IMR-90 (cell line): ENCODE measurements around the gene TSGA10. TPM values are rescaled to one million over a fixed set of nuclear protein-coding genes. Genes with fewer than 3 reads are reported as not detected.

Source experiments
- BHLHE40 ChIP-seq: fragments of 150-350 bp; IDR thresholded peaks from 2 replicates; pipeline ENCODE4 v1.6.1; 2016; ENCODE audit warnings: mild to moderate bottlenecking, low read depth, low read length
- CEBPB ChIP-seq: IDR thresholded peaks from 2 replicates; pipeline ENCODE4 v1.6.1; 2012; ENCODE audit warnings: low read depth, low read length, improper control_type of control experiment
- CHD1 ChIP-seq: IDR thresholded peaks from 2 replicates; pipeline ENCODE4 v1.6.1; 2012; ENCODE audit warnings: low read depth, low read length, improper control_type of control experiment
- CTCF ChIP-seq: conservative IDR thresholded peaks from 2 replicates; pipeline ENCODE4 v1.5.1; 2012; ENCODE audit warnings: mild to moderate bottlenecking, low read depth, low read length, improper control_type of control experiment
- FOS ChIP-seq: fragments of 150-350 bp; IDR thresholded peaks from 2 replicates; pipeline ENCODE4 v1.6.1; 2016; ENCODE audit warnings: low read depth, low read length
- MAZ ChIP-seq: IDR thresholded peaks from 2 replicates; pipeline ENCODE4 v1.6.1; 2012; ENCODE audit warnings: low read depth, mild to moderate bottlenecking, low read length, improper control_type of control experiment, moderate library complexity, borderline replicate concordance
- POLR2A ChIP-seq: IDR thresholded peaks from 2 replicates; pipeline ENCODE4 v1.6.1; 2012; ENCODE audit warnings: mild to moderate bottlenecking, low read depth, low read length
- polyA plus RNA-seq, 3 experiments: library from polyadenylated mRNA; depleted of rRNA; stranded (reverse); fragments of >200 nt; gene quantifications; 2 replicates each; pipeline ENCODE4 v1.2.3, GENCODE V29; 2012; ENCODE audit warnings: low replicate concordance in 1 of 3
- total RNA-seq: library from RNA; depleted of rRNA; stranded (reverse); fragments of >200 nt; gene quantifications from 2 replicates; pipeline ENCODE4 v1.2.3, GENCODE V29; 2012

Gene TSGA10
- total and polyA plus RNA-seq, 2 of the 4 experiments (the other 2 are of a cell fraction) = 0.32 to 0.54 TPM

GRCh38 chr2:99154643-99155536 lies at the start of gene TSGA10, which contains the start of gene LIPT1 (continued):
- TF ChIP-seq BHLHE40 (peak; percentile 41; the same call in 1 of the 2 replicates), POLR2A (peak; percentile 54), FOS (no peak), CEBPB (0 out of 2 replicates have a peak, but pooled peaks have one; percentile 2), MAZ (peak; percentile 69; the same call in 1 of the 2 replicates), CHD1 (no peak), CTCF (peak; percentile 7; the same call in 1 of the 2 replicates)
